Measurements from ENCODE around the gene C11orf68.

Gene C11orf68

GRCh38 chr11:65942531-65942930 lies 23.7 kb upstream of the C11orf68 start:
- DNase-seq = no peak

- no peak for DNase-seq
Measured at GRCh38 chr11:65941720-65942310, 23.0 kb upstream of the C11orf68 start.

DNA sequence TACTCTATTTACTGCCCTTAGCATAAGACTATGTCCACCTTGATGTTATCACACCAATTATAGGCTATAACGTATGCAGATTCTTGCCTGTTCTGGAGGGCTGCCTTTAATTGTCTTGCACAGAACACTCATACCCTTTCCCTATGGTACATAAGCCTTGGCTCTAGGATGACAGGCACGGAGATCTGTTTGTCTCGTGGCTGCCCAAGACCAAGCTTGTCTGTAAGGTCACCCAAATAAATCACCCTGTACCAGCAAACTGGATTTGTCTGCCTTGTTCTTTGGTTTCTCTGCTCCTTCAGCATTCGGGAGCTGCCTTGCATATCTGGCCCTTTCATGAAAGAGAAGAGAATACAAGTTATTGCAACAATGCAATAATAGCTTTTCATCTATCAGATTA lies 18.9 kb upstream of the C11orf68 start:
- DNase-seq = no peak

- no peak for DNase-seq
Measured at GRCh38 chr11:65934014-65934413, 15.2 kb upstream of the C11orf68 start.

DNA sequence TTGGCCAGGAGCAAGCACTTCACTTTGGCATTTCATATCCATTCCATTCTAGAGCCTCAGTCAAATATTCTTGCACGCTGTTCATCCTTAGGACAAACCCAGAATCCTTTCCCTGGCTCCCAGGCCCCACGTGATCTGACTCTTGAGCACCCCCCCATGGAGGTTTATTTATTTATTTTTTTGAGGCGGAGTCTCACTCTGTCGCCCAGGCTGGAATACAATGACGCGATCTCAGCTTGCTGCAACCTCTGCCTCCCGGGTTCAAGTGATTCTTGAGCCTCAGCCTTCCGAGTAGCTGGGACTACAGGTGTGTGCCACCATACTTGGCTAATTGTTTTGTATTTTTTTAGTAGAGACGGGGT lies 13.7 kb upstream of the C11orf68 start:
- DNase-seq = no peak

DNA sequence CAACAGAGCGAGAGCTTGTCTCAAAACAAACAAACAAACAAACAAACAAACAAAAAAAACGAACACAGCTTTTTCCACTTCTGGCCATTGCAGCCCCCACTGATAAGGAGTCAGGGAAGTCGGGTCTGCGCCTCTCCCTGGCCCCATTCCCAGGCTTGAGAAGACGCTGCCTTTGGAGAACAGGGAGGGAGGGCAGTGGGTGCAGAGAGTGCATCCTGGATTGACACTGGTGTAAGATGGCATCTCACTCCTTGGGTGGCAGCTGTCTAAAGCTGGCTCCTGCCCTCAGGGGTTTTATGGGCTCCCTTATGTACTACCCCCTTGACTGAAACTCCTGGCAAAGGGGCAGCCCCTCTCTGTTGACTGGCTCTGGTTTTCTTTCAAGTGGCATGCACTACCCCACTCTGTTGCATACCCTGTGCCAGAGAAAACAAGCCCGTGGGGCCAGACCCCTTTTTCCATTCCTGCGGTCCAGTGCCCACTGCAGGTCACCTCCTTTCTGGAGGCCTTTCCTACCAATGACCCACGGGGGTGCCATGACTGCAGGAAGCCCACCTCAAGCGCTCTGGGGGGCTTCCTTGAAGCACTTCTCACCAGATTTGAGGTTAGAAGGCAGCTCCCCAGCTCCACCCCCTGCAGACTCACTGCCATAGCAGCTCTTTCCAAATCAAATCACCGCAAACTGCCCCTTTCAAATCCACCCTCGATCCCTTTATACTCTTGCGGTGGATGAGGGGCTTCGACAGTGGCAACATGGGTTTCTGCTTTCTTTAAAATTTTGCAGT lies 13.1 kb upstream of the C11orf68 start:
- no peak for DNase-seq

DNA sequence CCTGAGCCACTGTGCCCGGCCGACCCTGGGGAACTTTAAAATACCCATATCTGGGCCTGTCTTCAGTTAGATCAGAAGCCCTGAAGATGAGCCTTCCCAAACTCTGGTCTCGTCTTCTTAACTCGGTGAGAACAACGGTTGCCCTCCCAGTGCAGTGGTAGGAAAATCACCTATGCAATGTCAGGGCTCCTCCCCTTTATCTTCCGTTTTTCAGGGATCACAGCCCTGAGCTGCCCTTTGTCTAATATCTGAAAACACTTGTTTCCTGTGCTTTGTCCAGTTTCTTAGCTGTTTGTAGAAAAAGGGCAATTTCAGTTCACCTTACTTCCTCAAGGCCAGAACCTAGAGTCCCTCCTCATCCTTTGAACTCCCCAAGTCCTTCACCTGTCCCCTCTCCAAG lies 9.8 kb upstream of the C11orf68 start:
- DNase-seq = no peak

DNA sequence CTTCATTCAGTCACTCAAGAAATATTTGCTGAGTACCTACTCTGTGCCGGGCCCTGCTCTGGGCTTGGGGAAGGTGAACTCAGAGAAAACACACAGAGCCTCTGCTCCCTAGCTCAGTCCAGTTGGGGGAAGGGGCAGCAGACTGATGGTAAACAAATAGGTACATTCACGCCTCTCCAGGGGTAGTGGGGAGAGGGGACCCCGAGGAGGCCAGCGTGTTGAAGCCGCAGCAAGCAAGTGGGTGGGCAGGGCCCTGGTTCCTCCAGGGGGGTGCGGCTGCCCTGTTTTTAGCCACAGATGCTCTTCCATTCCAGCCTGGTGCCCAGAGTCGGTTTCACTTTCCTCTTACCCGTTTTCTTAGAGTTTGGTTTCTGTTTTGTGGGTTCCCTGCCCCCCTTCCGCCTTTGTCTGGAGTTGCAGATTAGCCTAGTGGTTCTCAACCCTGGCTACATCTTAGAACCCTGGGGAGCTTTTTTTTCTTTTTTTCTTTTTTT lies 9.1 kb upstream of the C11orf68 start:
- DNase-seq = peak; percentile 85

GRCh38 chr11:65925397-65925796 lies 6.5 kb upstream of the C11orf68 start:
- DNase-seq = no peak

GRCh38 chr11:65922565-65922964 lies 3.7 kb upstream of the C11orf68 start:
- DNase-seq = no peak

- no peak for DNase-seq
Measured at GRCh38 chr11:65921876-65922275, 3.0 kb upstream of the C11orf68 start.

DNA sequence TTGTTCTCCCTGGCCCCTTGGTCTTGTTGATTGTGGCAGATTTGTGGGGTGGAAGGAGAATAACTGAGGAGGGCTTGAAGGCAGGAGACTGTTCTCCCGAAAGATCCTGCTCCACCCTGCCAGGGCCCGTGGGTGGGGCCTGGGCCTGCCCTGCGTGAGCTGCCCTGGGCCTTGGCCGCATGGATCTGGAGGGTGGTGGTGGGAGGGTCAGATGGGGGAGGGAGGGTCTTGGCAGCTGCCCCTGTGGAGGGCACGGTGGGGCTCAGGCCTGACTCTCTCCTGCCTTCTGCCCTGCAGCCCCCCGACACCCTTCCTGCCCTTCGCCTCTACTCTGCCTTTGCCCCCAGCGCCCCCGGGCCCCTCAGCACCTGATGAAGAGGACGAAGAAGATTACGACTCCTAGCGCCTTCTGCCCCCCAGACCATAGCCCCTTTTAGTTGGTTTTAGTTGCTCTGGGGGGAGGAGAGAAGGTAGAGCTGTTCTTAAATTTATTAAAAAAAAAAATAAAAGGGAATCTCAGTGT lies 2.2 kb upstream of the C11orf68 start:
- no peak for DNase-seq

DNA sequence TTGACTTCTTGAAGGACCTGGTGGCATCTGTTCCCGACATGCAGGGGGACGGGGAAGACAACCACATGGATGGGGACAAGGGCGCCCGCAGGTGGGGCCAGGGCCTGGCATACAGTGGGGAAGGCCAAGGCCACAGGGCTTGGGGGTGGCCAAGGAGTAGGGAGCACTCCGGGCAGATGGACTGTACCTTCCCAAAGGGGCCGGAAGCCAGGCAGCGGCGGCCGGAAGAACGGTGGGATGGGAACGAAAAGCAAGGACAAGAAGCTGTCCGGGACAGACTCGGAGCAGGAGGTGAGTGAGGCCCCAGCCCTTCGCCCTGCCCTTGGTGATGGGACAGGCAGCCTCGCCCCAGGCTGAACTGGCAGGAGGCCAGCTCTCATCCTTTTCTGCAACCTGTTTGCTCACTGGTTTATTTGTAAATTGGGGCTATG lies 1.5 kb upstream of the C11orf68 start:
- DNase-seq = no peak

GRCh38 chr11:65919573-65920371 lies 910 bp upstream of the C11orf68 start:
- no peak for DNase-seq

DNA sequence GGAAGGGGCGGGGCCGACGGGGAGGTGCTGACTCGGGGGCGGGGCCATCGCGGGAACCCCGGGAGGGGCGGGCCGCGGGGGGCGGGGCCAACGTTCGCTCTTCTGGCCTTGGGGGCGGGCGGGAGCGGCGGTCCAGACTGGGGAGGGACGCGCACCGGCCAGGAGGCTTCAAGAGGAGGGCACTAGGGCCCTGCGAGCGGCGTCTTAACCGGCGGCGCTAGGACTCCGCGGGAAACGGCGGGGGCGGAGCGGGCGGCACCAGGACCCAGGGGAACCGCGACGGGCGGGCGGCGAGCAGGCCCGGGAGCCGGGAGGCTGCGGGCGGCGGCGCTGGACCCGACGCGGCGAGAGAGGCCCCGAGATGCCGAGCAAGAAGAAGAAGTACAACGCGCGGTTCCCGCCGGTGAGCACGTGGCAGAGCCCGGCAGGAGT lies 295 bp upstream of the C11orf68 start, which contains the start of gene DRAP1:
TSS of gene DRAP1 (plus strand) at position 286 of the 432 bp plus-strand sequence. CDS start at position 362, 76 bp downstream.
- peak; percentile 99 for DNase-seq

GRCh38 chr11:65917434-65918210 lies 1.2 kb downstream of the C11orf68 start:
- no peak for DNase-seq

DNA sequence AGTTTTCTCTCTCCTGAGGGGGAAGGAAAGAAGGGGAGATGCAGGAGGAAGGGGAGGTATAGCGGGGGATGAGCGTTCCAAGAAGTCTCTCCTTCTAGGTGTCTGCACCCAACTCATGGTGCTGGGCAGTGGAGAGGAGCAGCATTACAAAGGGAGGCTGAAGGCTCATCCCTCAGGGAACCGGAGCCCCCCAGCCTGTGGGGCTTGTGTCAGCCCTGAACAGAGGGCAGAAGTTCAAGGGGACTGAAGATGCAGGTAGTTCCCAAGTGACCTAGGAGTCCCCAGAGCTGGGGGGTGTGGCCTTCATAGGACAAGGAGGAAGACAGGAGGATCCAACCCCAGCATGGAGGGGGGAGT lies 1.8 kb downstream of the C11orf68 start:
- DNase-seq = no peak

DNA sequence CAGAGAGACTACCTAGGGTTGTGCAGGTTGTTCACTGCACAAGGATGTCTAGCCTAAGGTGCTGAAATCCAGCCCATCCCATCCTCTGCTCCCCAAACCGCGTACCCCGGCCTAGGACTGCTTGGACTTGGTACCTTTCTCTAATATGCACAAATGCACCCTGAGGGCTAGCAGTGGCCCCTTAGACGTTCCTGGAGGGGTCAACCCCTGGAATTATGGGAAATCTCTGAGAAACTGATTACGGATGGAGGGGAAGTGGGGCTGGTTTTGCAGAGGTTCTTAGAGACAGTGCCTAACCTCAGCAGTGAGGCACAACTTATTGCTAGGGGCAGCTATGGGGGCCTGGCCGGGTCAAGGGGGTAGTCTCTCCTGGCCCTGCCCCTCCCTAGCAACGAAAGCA lies 2.5 kb downstream of the C11orf68 start:
- no peak for DNase-seq

GRCh38 chr11:65915821-65916251 lies 3.0 kb downstream of the C11orf68 start:
- no peak for DNase-seq

- DNase-seq = no peak
Measured at GRCh38 chr11:65915101-65915820, 3.6 kb downstream of the C11orf68 start.

GRCh38 chr11:65912845-65913244 lies 6.0 kb downstream of the C11orf68 start:
- no peak for DNase-seq

Measured in activated CD8-positive, alpha-beta memory T cell treated with anti-CD3 and anti-CD28 coated beads for 24 hours (primary cell).